HL-60 (cell line): Measurements from ENCODE around the gene CACUL1.

ENCODE experiments used
- GABPA ChIP-seq: IDR thresholded peaks from 2 replicates; pipeline ENCODE4 v1.6.1; 2012; ENCODE audit warnings: low read depth
- POLR2AphosphoS5 ChIP-seq: IDR thresholded peaks from 2 replicates; pipeline ENCODE4 v1.6.1; 2012; ENCODE audit warnings: low read depth
- SPI1 ChIP-seq: IDR thresholded peaks from 2 replicates; pipeline ENCODE4 v1.6.1; 2012; ENCODE audit warnings: low read depth, mild to moderate bottlenecking, borderline replicate concordance
- TF ChIP-seq, protein P1 (sequence below): IDR thresholded peaks from one replicate; pipeline ENCODE4 v1.5.1; 2011; ENCODE audit warnings: low read length, control low read depth, inconsistent platforms; ENCODE audit not compliant: insufficient read depth
- TF ChIP-seq, protein P2 (sequence below): IDR thresholded peaks from 2 replicates; pipeline ENCODE4 v1.6.1; 2012; ENCODE audit warnings: low read depth; ENCODE audit not compliant: insufficient replicate concordance

DNA sequence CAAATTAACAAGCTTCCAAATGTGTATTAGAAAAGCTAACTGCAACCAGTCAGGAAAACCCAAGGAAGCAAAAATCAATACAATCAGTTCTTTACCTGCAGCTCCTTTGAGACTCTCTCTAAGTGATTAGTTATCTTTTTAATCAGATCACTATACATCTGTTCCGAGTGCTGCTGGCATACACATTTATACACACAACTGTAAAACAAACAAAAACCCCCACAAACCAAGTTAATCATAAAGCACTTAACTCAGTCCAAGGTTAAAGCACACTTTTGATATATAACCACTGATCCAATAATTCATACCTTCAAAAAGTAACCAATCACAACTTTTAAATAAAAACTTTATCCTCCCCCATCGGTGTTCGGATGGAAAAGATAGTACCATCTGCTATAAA is 25.6 kb downstream of the CACUL1 start:
- TF ChIP-seq POLR2AphosphoS5 (no peak), GABPA (no peak), SPI1 (no peak)
- TF ChIP-seq, protein P1, sequence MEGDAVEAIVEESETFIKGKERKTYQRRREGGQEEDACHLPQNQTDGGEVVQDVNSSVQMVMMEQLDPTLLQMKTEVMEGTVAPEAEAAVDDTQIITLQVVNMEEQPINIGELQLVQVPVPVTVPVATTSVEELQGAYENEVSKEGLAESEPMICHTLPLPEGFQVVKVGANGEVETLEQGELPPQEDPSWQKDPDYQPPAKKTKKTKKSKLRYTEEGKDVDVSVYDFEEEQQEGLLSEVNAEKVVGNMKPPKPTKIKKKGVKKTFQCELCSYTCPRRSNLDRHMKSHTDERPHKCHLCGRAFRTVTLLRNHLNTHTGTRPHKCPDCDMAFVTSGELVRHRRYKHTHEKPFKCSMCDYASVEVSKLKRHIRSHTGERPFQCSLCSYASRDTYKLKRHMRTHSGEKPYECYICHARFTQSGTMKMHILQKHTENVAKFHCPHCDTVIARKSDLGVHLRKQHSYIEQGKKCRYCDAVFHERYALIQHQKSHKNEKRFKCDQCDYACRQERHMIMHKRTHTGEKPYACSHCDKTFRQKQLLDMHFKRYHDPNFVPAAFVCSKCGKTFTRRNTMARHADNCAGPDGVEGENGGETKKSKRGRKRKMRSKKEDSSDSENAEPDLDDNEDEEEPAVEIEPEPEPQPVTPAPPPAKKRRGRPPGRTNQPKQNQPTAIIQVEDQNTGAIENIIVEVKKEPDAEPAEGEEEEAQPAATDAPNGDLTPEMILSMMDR = no peak
- TF ChIP-seq, protein P2, sequence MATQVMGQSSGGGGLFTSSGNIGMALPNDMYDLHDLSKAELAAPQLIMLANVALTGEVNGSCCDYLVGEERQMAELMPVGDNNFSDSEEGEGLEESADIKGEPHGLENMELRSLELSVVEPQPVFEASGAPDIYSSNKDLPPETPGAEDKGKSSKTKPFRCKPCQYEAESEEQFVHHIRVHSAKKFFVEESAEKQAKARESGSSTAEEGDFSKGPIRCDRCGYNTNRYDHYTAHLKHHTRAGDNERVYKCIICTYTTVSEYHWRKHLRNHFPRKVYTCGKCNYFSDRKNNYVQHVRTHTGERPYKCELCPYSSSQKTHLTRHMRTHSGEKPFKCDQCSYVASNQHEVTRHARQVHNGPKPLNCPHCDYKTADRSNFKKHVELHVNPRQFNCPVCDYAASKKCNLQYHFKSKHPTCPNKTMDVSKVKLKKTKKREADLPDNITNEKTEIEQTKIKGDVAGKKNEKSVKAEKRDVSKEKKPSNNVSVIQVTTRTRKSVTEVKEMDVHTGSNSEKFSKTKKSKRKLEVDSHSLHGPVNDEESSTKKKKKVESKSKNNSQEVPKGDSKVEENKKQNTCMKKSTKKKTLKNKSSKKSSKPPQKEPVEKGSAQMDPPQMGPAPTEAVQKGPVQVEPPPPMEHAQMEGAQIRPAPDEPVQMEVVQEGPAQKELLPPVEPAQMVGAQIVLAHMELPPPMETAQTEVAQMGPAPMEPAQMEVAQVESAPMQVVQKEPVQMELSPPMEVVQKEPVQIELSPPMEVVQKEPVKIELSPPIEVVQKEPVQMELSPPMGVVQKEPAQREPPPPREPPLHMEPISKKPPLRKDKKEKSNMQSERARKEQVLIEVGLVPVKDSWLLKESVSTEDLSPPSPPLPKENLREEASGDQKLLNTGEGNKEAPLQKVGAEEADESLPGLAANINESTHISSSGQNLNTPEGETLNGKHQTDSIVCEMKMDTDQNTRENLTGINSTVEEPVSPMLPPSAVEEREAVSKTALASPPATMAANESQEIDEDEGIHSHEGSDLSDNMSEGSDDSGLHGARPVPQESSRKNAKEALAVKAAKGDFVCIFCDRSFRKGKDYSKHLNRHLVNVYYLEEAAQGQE = no peak
